Measurements from ENCODE around the gene MBD6.
"Not testable (repeated sequence)": the region's sequence is repeated elsewhere in the genome, so short reads cannot be mapped to it uniquely, and the experiment has no call there.

The MBD6 gene

DNA sequence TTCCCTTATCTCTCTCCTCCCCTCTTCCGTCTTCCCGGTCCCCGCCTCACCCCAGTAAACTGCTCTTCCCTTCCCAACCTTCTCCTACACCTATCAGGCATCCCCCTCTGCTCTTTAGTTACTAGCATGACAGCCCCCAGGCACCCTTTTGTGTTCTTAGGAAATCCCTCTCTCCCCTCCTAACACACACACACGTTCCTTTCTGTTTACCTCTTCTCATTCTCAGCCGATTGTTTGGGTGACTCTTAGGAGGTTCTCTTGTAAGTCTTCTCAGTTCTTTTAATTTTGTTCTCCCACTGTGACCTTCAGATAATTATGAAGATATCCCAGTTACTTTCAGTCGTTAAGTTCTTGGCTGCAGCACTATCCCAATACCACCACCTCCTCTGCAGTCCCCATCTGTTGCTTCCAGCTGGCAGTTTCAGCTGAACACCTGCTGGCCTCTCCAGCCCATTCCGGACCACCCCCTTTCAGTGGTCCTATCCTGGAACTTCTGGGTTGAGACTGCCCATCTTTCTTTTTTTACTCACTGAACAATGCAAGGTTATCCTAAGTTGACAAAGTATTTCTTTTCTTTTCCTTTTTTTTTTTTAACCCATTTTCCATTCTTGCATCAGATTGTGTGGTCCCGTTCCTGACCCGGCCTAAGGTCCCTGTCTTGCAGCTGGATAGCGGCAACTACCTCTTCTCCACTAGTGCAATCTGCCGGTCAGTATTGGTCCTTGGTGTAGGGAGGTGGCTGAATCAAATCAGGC is 34.0 kb upstream of the MBD6 start:
- DNase-seq = peak in 1 of 2 experiments; percentile 3

DNA sequence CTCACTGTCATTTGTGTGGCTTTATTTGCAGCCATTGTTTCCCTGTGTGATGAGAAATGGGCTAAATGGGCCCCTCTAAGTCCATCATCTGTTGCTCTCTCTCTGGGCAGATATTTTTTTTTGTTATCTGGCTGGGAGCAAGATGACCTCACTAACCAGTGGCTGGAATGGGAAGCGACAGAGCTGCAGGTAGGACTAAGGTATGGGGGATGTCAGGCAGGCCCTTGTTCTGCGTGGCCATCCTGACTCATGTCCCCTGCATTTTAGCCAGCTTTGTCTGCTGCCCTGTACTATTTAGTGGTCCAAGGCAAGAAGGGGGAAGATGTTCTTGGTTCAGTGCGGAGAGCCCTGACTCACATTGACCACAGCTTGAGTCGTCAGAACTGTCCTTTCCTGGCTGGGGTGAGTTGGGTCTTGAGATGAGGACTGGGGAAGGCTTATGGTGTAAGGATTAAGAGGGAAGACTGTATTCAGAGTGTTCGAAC is 33.4 kb upstream of the MBD6 start:
- no peak for DNase-seq

DNA sequence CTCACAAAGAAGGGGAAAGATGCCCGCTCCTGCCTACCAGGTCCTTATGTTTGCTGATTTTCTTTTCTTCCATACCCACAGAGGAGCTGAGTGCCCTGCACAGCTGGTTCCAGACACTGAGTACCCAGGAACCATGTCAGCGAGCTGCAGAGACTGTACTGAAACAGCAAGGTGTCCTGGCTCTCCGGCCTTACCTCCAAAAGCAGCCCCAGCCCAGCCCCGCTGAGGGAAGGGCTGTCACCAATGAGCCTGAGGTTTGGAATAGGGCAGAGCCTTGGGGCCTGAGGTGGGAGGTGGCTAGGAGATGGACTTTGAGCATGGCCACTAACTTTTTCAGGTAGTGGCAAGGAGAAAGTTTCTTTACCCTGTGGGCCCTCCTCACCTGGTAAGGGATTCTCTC is 32.5 kb upstream of the MBD6 start:
- DNase-seq = no peak

DNA sequence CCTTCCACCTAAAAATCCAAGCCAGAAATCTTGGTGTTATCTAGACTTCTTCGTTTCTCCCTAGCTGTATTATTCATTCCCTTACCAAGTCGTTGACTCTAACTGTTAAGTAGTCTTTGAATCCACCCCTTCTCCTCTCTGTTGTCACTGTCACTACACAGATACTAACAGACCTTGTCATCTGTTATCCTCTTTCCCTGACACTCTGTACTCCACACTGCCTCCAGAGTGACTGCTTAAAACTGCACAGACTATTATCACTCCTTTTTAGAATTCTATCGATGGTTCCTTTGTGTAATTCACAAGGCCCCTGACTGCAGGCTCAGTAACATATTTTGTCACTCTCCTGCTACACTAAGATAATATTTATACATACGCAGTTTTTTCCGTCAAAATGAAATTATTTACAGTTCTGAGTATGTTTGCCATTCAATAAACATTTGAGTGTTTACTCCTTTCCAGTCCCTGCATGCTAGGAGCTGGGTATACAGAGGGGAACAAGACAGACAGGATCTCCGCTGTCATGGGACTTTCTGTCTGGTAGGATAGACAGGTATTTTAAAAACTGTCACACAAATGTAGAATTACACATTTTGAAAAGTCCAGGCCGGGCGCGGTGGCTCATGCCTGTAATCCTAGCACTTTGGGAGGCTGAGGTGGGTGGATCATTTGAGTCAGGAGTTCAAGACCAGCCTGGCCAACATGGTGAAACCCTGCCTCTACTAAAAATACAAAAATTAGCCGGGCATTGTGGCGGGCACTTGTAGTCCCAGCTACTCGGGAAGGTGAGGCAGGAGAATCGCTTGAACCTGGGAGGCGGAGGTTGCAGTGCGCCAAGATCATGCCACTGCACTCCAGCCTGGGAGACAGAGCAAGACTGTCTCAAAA is 31.0 kb upstream of the MBD6 start:
- DNase-seq = no peak

DNA sequence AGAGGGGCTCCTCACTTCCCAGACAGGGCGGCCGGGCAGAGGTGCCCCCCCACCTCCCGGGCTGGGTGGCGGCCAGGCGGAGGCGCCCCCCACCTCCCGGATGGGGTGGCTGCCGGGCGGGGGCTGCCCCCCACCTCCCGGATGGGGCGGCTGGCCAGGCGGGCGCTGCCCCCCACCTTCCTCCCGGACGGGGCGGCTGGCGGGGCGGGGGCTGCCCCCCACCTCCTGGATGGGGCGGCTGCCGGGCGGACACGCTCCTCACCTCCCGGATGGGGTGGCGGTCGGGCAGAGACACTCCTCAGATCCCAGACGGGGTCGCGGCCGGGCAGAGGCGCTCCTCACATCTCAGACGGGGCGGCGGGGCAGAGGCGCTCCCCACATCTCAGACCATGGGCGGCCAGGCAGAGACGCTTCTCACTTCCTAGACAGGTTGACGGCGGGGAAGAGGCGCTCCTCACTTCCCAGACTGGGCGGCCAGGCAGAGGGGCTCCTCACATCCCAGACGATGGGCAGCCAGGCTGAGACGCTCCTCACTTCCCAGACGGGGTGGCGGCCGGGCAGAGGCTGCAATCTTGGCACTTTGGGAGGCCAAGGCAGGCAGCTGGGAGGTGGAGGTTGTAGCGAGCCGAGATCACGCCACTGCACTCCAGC is 27.4 kb upstream of the MBD6 start:
- not testable (repeated sequence) for DNase-seq

DNA sequence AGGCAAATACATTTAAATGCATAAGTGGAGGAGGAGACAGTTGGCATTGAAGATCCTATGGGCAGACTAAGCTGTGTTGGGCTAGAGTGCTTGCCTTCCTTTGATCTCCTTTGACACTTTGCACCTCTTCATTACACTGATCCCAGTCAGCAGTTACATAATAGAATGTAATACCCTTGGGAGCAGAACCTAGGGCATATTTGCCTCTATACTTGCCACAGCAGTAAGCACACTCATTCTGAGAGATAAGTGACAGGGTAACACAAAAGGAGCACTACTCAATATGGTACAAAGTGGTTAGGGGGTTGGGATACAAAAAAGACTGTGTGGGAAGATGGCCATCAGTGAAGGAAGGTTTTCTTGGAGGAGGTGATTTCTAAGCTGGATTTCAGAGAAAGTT is 25.8 kb upstream of the MBD6 start:
- no peak for DNase-seq

DNA sequence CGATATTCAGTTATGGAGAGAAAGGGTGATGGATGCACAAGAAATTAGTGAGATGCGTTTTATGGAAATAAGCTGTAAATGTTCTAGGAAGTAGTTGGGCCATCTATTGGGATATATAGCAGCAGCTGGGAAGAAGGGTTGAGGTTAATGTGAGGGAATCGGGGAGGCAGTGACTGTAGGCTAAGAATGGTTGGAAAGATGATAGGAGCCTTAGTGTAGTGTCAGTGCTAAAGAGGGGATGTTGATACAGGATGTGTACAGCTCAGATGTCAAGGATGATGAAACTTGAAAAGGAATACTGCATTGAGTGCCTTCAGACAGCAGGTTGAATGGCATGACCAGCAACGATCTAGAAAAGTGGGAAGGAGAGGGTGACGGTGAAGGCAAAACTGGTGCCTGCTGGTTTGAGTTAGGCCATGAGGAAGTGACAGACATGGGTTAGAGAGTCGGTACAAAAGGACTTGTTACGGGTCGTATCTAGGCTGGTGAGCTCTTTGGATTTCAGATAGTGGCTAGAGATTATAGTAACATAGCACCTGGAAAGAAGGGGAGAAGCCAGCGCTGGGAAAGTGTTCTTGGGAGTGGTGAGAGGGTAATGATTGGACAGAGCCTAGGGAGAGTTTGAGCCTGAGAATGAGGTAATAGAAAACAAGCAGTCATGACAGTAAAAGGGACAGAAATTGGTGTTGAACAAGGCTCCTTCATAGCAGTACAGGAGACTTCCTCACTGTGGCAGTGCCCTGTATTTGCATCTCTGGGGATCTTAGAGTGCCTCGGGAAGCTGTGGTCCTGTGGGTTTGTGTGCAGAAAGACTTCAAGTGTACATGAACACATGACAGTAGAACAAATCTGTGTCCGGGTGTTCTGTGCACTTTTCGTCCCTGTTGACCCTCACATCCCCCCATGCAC is 25.1 kb upstream of the MBD6 start:
- no peak for DNase-seq

DNA sequence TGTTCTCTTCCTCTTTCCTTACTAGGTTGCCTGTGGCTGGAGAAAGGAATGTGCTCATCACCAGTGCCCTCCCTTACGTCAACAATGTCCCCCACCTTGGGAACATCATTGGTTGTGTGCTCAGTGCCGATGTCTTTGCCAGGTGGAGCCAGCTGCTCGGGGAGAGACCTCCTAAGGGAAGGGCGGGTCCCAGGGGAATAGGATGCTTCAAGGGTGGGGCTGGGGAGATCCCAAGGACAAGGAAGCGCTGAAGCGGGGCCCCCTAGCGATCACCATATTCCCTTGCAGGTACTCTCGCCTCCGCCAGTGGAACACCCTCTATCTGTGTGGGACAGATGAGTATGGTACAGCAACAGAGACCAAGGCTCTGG is 24.5 kb upstream of the MBD6 start:
- DNase-seq = no peak

DNA sequence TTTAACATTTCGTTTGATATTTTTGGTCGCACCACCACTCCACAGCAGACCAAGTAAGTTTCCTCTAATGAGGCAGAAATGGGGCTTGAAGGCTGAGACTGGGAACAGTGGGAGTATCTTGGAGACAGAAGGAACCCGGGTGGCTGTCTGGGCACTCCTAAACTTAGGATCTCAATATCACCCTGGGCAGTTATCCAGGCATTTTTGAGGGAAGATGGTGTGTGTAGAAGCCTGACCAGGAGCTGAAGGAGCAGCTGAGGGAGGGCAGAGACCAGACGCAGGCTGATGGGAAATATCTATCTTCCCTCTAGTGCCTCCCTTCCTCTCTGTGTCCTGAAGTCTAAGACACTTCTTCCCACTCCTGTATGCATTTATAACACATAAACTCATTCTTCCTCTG is 24.1 kb upstream of the MBD6 start:
- no peak for DNase-seq

DNA sequence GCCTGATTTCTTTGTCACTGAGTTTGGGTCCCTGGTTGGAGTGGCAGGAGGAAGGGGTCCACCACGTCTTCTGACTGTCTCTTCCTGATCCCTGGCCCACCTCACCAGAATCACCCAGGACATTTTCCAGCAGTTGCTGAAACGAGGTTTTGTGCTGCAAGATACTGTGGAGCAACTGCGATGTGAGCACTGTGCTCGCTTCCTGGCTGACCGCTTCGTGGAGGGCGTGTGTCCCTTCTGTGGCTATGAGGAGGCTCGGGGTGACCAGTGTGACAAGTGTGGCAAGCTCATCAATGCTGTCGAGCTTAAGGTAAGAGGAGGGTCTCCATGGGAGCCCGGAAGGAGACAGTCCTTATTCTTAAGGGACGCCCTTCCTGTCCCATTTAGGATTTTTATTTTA is 22.4 kb upstream of the MBD6 start:
- no peak for DNase-seq

DNA sequence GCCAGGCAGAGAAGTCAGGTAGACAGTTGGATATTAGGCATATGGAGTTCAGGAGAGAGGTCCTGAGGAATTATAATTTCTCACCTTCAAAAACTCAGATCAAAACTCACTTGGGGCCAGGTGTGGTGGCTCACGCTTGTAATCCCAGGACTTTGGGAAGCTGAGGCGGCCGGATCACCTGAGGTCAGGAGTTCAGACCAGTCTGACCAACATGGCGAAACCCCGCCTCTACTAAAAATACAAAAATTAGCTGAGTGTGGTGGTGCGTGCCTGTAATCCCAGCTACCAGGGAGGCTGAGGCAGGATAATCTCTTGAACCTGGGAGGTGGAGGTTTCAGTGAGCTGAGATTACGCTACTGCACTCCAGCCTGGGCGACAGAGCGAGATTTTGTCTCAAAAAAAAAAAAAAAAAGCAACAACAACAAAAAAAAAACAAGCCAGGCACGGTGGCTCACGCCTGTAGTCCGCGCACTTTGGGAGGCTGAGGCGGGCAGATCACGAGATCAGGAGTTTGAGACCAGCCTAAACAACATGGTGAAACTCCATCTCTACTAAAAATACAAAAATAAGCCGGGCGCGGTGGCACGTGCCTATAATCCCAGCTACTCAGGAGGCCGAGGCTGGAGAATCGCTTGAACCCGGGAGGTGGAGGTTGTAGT is 20.2 kb upstream of the MBD6 start:
- DNase-seq = not testable (repeated sequence)

DNA sequence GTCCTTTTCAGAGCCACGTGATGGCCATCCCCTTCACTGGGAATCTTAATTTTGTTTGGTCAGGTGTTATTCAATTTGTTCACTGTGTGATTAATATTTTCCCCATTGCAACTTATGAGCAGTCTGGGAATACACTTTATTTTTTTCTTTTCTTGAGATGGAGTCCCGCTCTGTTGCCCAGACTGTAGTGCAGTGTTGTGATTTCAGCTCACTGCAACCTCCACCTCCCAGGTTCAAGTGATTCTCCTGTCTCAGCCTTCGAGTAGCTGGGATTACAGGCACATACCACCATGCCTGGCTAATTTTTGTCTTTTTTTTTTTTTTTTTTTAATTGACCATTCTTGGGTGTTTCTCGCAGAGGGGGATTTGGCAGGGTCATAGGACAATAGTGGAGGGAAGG is 16.1 kb upstream of the MBD6 start:
- not testable (repeated sequence) for DNase-seq

DNA sequence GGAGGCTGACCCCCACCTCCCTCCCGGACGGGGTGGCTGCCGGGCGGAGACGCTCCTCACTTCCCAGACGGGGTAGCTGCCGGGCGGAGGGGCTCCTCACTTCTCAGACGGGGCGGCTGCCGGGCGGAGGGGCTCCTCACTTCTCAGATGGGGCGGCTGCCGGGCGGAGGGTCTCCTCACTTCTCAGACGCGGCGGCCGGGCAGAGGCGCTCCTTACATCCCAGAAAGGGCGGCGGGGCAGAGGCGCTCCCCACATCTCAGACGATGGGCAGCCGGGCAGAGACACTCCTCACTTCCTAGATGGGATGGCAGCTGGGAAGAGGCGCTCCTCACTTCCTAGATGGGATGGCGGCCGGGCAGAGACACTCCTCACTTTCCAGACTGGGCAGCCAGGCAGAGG is 14.8 kb upstream of the MBD6 start:
- DNase-seq = not testable (repeated sequence)

DNA sequence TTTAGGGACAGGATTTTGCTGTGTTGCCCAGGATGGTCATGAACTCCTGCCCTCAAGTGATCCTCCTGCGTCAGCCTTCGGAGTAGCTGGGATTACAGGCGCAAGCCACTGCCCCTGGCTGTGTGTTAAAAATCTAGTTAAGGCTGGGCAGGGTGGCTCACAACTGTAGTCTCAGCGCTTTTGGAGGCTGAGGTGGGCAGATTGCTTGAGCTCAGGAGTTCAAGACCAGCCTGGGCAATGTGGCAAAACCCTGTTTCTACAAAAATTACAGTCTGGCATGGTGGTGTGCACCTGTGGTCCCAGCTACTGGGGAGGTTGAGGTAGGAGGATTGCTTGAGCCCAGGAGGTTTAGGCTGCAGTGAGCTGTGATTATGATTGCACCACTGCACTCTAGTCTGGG is 11.5 kb upstream of the MBD6 start:
- no peak for DNase-seq

DNA sequence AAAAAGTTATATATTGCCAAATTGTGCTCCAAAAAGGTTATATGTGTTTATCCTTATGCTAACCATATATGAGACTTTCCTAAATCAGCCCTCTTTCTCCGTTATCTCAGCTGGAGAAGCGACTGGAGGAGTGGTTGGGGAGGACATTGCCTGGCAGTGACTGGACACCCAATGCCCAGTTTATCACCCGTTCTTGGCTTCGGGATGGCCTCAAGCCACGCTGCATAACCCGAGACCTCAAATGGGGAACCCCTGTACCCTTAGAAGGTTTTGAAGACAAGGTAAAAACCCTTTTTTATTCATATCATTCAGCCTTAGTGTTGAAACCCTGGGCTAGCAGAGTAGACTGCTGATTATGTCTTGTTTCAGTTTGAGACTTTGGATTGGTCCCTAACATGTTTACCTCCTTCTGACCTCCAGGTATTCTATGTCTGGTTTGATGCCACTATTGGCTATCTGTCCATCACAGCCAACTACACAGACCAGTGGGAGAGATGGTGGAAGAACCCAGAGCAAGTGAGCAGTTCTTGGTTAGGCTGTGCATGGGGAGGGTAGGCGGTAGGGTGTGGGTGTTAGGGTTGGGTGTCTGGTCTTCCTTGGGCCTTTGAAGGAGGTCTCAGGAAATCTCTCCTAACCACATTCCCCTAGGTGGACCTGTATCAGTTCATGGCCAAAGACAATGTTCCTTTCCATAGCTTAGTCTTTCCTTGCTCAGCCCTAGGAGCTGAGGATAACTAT is 10.9 kb upstream of the MBD6 start:
- DNase-seq = no peak

DNA sequence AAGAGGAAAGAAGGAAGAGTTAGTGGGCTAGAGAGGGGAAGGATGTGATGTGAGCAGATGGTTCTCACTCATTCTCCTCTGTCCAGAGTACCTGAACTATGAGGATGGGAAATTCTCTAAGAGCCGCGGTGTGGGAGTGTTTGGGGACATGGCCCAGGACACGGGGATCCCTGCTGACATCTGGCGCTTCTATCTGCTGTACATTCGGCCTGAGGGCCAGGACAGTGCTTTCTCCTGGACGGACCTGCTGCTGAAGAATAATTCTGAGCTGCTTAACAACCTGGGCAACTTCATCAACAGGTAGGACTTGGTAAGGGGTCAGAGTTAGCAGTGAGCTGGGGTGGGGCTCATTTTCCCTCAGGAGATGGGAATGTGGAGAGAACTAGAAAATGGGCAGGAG is 10.0 kb upstream of the MBD6 start:
- no peak for DNase-seq

DNA sequence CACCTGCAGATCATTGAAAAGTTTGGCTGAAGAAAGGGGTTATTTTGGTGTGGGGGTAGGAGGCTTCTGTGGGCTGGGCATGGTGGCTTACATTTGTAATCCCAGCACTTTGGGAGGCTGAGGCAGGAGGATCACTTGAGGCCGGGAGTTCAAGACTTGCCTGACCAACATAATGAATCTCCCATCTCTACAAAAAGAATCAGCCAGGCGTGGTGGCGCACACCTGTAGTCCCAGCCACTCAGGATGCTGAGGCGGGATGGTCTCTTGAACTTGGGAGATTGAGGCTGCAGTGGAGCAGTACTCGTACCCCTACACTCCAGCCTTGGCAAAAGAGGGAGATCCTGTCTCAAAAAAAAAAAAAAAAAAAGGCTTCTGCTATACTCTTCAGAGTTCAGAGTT is 9.4 kb upstream of the MBD6 start:
- no peak for DNase-seq

DNA sequence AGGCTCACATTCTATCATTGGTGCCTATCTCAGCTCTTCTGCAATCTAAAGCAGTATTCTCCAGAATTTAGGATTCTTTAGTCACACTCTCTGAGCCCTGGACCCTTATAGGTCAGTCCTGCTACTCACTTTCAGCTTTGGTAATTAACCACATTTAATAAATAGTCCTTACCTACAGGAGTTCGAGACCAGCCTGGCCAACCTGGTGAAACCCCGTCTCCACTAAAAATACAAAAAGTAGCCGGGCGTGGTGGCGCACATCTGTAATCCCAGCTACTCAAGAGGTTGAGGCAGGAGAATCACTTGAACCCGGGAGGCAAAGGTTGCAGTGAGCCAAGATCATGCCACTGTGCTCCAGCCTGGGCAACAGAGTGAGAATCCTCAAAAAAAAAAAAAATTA is 8.9 kb upstream of the MBD6 start:
- not testable (repeated sequence) for DNase-seq

DNA sequence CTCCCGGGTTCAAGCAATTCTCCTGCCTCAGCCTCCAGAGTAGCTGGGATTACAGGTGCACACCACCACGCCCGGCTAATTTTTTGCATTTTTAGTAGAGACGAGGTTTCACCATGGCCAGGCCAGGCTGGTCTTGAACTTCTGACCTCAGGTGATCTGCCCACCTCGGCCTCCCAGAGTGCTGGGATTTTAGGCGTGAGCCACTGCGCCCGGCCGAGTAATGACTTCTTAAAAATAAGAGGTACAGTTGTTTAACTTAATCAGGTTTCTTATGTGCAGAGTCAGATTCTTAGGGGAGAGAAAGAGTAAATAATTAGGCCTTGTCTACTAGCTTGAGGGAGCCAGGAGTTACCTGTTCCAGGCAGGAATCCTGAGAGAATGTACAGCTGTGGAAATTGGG is 8.4 kb upstream of the MBD6 start:
- DNase-seq = not testable (repeated sequence)

DNA sequence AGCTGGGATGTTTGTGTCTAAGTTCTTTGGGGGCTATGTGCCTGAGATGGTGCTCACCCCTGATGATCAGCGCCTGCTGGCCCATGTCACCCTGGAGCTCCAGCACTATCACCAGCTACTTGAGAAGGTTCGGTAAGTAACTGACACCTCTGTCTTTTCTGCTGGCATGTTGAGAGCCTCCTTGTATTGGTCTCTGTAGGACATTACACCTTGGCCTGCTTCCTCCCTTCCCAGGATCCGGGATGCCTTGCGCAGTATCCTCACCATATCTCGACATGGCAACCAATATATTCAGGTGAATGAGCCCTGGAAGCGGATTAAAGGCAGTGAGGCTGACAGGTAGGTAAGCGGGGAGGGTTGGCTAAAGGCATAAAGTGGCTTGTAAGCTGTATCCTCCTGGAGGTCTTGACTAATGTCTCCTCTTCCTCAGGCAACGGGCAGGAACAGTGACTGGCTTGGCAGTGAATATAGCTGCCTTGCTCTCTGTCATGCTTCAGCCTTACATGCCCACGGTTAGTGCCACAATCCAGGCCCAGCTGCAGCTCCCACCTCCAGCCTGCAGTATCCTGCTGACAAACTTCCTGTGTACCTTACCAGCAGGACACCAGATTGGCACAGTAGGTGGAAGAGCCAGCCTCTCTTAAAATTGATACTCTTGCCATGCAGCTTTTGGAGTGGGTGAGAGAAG is 7.8 kb upstream of the MBD6 start:
- no peak for DNase-seq

All from NCI-H446 (cell line).